GM19099 (cell line): ENCODE measurements around the gene TLN1.

Source experiments
- POLR2A ChIP-seq: IDR thresholded peaks from 3 replicates; pipeline ENCODE4 v1.6.1; 2011; ENCODE audit warnings: low read depth; ENCODE audit not compliant: insufficient read length; ENCODE audit errors: extremely low read depth

The TLN1 gene

GRCh38 chr9:35658968-35659220 is 73.1 kb downstream of the TLN1 start:
- no peak for TF ChIP-seq POLR2A

- peak; percentile 89 for TF ChIP-seq POLR2A
Observed at GRCh38 chr9:35658137-35658967, 73.6 kb downstream of the TLN1 start, which contains the start of gene CCDC107. Gene CCDC107, plus strand, starts transcription at chr9:35658292. Its CDS starts 88 bp downstream, at chr9:35658380.

- TF ChIP-seq POLR2A = peak; percentile 2
Observed at GRCh38 chr9:35657546-35658136, 74.4 kb downstream of the TLN1 start, which contains the start of gene RMRP. Gene RMRP, minus strand, starts transcription at chr9:35658019.

- no peak for TF ChIP-seq POLR2A
Observed at GRCh38 chr9:35656831-35657545, 75.0 kb downstream of the TLN1 start.

GRCh38 chr9:35656348-35656747 is 75.6 kb downstream of the TLN1 start:
- TF ChIP-seq POLR2A = no peak

GRCh38 chr9:35653611-35654010 is 78.4 kb downstream of the TLN1 start:
- TF ChIP-seq POLR2A = no peak

- TF ChIP-seq POLR2A = no peak
Observed at GRCh38 chr9:35652829-35653209, 79.2 kb downstream of the TLN1 start.

GRCh38 chr9:35651956-35652828 is 79.8 kb downstream of the TLN1 start:
- no peak for TF ChIP-seq POLR2A

GRCh38 chr9:35650341-35651158 is 81.4 kb downstream of the TLN1 start, which contains the start of gene SIT1:
Gene SIT1, minus strand, starts transcription at chr9:35650931. Its CDS starts 78 bp downstream, at chr9:35650853.
- peak; percentile 52 for TF ChIP-seq POLR2A

- peak; percentile 52 for TF ChIP-seq POLR2A
Observed at GRCh38 chr9:35649431-35650340, 82.3 kb downstream of the TLN1 start.
